Peyer's patch (tissue), 4 donors: ENCODE measurements around the gene RET.

Experiments
- POLR2A ChIP-seq, 2 donors: fragments of 450-650 bp; IDR thresholded peaks; one replicate each; pipeline ENCODE4 v1.5.1; 2017; ENCODE audit warnings: antibody characterized with exemption in 2 of 2, mild to moderate bottlenecking in 2 of 2, moderate library complexity in 2 of 2
- TF ChIP-seq, protein P1 (sequence below), 6 experiments: fragments of 450-650 bp in 4 of 6; fragments of 200-600 bp in 2 of 6; sonication (generic) in 1 of 6; IDR thresholded peaks; one replicate each; pipeline ENCODE4 v1.5.1; 2017 to 2019; ENCODE audit warnings: antibody characterized with exemption in 6 of 6, mild to moderate bottlenecking in 3 of 6, moderate library complexity in 1 of 6

DNA sequence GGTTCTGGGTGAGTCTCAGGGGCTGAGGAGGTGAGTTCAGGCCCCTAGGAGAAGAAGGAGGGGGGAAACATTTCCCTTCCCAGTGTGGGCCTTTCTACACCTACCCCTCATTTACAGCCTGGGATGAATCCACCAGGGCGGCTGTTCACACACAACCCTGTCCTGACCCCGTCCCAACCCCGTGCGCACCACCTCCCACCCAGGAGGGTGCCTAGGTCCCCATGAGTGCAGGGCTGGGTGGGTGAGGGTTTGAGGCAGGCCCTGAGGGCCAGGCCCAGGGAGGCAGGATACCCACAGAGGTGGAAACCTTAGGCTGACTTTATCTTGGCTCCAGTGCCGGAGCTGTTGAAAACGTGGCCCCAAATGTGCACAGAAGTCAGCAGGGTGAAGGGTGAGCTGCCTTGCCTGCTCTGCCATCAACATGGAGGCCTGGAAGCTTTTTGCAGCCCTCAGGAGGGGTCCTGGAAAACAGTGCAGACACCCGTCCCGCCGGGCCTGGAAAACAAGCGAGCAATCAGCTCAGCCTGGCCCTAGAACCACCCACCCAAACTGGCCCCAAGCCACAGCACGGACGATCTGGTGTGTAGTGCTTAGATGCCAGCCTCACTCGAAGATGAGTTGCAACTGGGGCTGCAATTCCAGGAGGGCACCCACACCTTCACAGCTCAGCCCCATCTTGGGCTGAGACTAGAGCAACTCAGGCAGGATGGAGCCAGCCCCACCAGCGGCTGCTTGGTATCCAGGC, 9.3 kb upstream of the RET start:
- TF ChIP-seq, protein P1, sequence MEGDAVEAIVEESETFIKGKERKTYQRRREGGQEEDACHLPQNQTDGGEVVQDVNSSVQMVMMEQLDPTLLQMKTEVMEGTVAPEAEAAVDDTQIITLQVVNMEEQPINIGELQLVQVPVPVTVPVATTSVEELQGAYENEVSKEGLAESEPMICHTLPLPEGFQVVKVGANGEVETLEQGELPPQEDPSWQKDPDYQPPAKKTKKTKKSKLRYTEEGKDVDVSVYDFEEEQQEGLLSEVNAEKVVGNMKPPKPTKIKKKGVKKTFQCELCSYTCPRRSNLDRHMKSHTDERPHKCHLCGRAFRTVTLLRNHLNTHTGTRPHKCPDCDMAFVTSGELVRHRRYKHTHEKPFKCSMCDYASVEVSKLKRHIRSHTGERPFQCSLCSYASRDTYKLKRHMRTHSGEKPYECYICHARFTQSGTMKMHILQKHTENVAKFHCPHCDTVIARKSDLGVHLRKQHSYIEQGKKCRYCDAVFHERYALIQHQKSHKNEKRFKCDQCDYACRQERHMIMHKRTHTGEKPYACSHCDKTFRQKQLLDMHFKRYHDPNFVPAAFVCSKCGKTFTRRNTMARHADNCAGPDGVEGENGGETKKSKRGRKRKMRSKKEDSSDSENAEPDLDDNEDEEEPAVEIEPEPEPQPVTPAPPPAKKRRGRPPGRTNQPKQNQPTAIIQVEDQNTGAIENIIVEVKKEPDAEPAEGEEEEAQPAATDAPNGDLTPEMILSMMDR (IDR thresholded peaks at IDR 0.05): no peak
- TF ChIP-seq POLR2A (IDR thresholded peaks at IDR 0.05): no peak
